GM23338 (cell line): ENCODE results near the gene KCNB1. TPM values are rescaled to one million over a fixed set of nuclear protein-coding genes. Genes with fewer than 3 reads are reported as not detected.

Experiments used
- ATAC-seq: fragments of 200-7000 bp; cut with Tn5 transposase; 3 replicates; pipeline ENCODE4 v1.9.1; 2020
- DNase-seq: peaks from one replicate; pipeline ENCODE4 v3.0.0-alpha.2; 2015; ENCODE audit warnings: low spot score
- H2AFZ ChIP-seq: fragments of 200-600 bp; sonication (generic); 2 replicates; pipeline ENCODE4 v1.8.0; 2016; ENCODE audit warnings: antibody characterized with exemption, mild to moderate bottlenecking, moderate library complexity
- H3F3A ChIP-seq: fragments of 200-600 bp; sonication (generic); replicated peaks from 2 replicates; pipeline ENCODE4 v1.8.0; 2017; ENCODE audit warnings: antibody characterized with exemption, mixed run types, low read depth
- H3K27ac ChIP-seq: fragments of 200-600 bp; sonication (generic); 2 replicates; pipeline ENCODE4 v1.6.1; 2016; ENCODE audit warnings: low read depth
- H3K27me3 ChIP-seq: fragments of 200-600 bp; sonication (generic); 2 replicates; pipeline ENCODE4 v1.8.0; 2016; ENCODE audit warnings: mild to moderate bottlenecking, mixed run types, moderate library complexity; ENCODE audit not compliant: insufficient read depth
- H3K36me3 ChIP-seq: fragments of 200-600 bp; sonication (generic); 2 replicates; pipeline ENCODE4 v1.8.0; 2016; ENCODE audit warnings: mild to moderate bottlenecking; ENCODE audit not compliant: insufficient read depth
- H3K4me1 ChIP-seq: fragments of 200-600 bp; sonication (generic); 2 replicates; pipeline ENCODE4 v1.8.0; 2016; ENCODE audit warnings: mild to moderate bottlenecking, moderate library complexity; ENCODE audit not compliant: insufficient read depth
- H3K4me2 ChIP-seq: fragments of 200-600 bp; sonication (generic); 2 replicates; pipeline ENCODE4 v1.7.1; 2017; ENCODE audit warnings: mixed run types
- H3K4me3 ChIP-seq: fragments of 200-600 bp; sonication (generic); 2 replicates; pipeline ENCODE4 v1.6.1; 2016; ENCODE audit warnings: mixed run types
- H3K79me2 ChIP-seq: fragments of 200-600 bp; sonication (generic); replicated peaks from 2 replicates; pipeline ENCODE4 v1.8.0; 2017; ENCODE audit warnings: mild to moderate bottlenecking; ENCODE audit not compliant: insufficient read depth
- H3K9me2 ChIP-seq: fragments of 200-600 bp; sonication (generic); 2 replicates; pipeline ENCODE4 v1.8.0; 2017; ENCODE audit not compliant: insufficient read depth
- H4K20me1 ChIP-seq: fragments of 200-600 bp; sonication (generic); replicated peaks from 2 replicates; pipeline ENCODE4 v1.8.0; 2017; ENCODE audit warnings: mild to moderate bottlenecking; ENCODE audit not compliant: insufficient read depth
- H3K27ac Mint-ChIP-seq: 2 replicates; pipeline ENCODE4 v1.8.0; 2020; ENCODE audit warnings: inconsistent platforms, mild to moderate bottlenecking, moderate library complexity, mixed read lengths
- H3K27me3 Mint-ChIP-seq: 3 replicates; pipeline ENCODE4 v1.8.0; 2022; ENCODE audit warnings: low read depth, mild to moderate bottlenecking, moderate library complexity, mixed read lengths, inconsistent platforms; ENCODE audit not compliant: insufficient read depth, poor library complexity
- H3K36me3 Mint-ChIP-seq: 3 replicates; pipeline ENCODE4 v1.8.0; 2021; ENCODE audit warnings: low read depth, mild to moderate bottlenecking, inconsistent platforms, moderate library complexity, mixed read lengths
- H3K4me1 Mint-ChIP-seq: 3 replicates; pipeline ENCODE4 v1.8.0; 2020; ENCODE audit warnings: mild to moderate bottlenecking, inconsistent platforms, mixed read lengths
- H3K4me3 Mint-ChIP-seq: 3 replicates; pipeline ENCODE4 v1.8.0; 2021; ENCODE audit warnings: moderate library complexity, mild to moderate bottlenecking, inconsistent platforms, mixed read lengths
- H3K9me3 Mint-ChIP-seq: 3 replicates; pipeline ENCODE4 v1.8.0; 2020; ENCODE audit warnings: moderate library complexity, mild to moderate bottlenecking, inconsistent platforms, mixed read lengths
- CREB1 ChIP-seq: fragments of 250-450 bp; sonication (Bioruptor Pico); IDR thresholded peaks from 2 replicates; pipeline ENCODE4 v1.5.0; 2020; ENCODE audit warnings: low read depth, mild to moderate bottlenecking, moderate library complexity
- ETS1 ChIP-seq: IDR thresholded peaks from 2 replicates; pipeline ENCODE4 v1.6.1; 2016; ENCODE audit warnings: antibody characterized with exemption
- EZH2 ChIP-seq: fragments of 200-600 bp; sonication (generic); IDR thresholded peaks from one replicate; pipeline ENCODE4 v1.8.0; 2017; ENCODE audit warnings: antibody characterized with exemption, mild to moderate bottlenecking, low read depth; ENCODE audit not compliant: unreplicated experiment
- JUNB ChIP-seq: IDR thresholded peaks from one replicate; pipeline ENCODE4 v1.6.1; 2016; ENCODE audit warnings: antibody characterized with exemption; ENCODE audit not compliant: unreplicated experiment
- POLR2AphosphoS5 ChIP-seq: IDR thresholded peaks from 2 replicates; pipeline ENCODE4 v1.6.1; 2016; ENCODE audit warnings: antibody characterized with exemption, low read depth
- STAT1 ChIP-seq: IDR thresholded peaks from one replicate; pipeline ENCODE4 v1.6.1; 2016; ENCODE audit warnings: antibody characterized with exemption; ENCODE audit not compliant: unreplicated experiment
- ZNF114 ChIP-seq: fragments of 250-450 bp; sonication (Bioruptor Pico); IDR thresholded peaks from 2 replicates; pipeline ENCODE4 v1.5.0; 2020; ENCODE audit warnings: mild to moderate bottlenecking, moderate library complexity
- ZNF331 ChIP-seq: fragments of 250-450 bp; sonication (Bioruptor Pico); IDR thresholded peaks from 2 replicates; pipeline ENCODE4 v1.5.0; 2020; ENCODE audit warnings: low read depth, mild to moderate bottlenecking, moderate library complexity
- ZNF462 ChIP-seq: fragments of 250-450 bp; sonication (Bioruptor Pico); IDR thresholded peaks from 2 replicates; pipeline ENCODE4 v1.5.0; 2020; ENCODE audit warnings: mild to moderate bottlenecking, moderate library complexity
- polyA plus RNA-seq: library from polyadenylated mRNA; unstranded; fragments of >200 nt; fragmentation: Nextera tagmentation; extraction: Ambion mirVana; gene quantifications from 2 replicates; pipeline ENCODE4 v1.2.1, GENCODE V29; 2016
- total RNA-seq: library from RNA; depleted of rRNA; stranded (reverse); fragments of >200 nt; shearing (Covaris generic); gene quantifications from 2 replicates; pipeline ENCODE4 v1.2.3, GENCODE V29; 2014

The KCNB1 gene
- total and polyA plus RNA-seq, 2 experiments from 2014 or later = 0.28 to 0.29 TPM

GRCh38 chr20:49445176-49445575 is 37.3 kb downstream of the KCNB1 start (continued):
- TF ChIP-seq ZNF462 (CRISPR knock-in tag) = no peak
- TF ChIP-seq EZH2 = no peak
- no peak for TF ChIP-seq ETS1
- no peak for TF ChIP-seq POLR2AphosphoS5
- no peak for TF ChIP-seq ZNF114 (CRISPR knock-in tag)
- TF ChIP-seq STAT1 = no peak
- no peak for TF ChIP-seq CREB1 (CRISPR knock-in tag)

GRCh38 chr20:49444553-49444990 is 37.9 kb downstream of the KCNB1 start:
- Histone ChIP-seq H3F3A (no peaks in the 10 kb centered on the region), H3K79me2 (no peaks in the 10 kb centered on the region), H3K36me3 (no peaks in the 10 kb centered on the region), H3K4me3 (no peak overlapping the region), H3K27ac (no peak overlapping the region), H4K20me1 (no peaks in the 10 kb centered on the region), H3K4me1 (peaks cover 11% of the 10 kb centered on the region; the same call in 1 of the 2 replicates), H2AFZ (no peak overlapping the region), H3K9me2 (no peaks in the 10 kb centered on the region), H3K4me2 (no peak overlapping the region), H3K27me3 (no peaks in the 10 kb centered on the region)
- no peak overlapping the region for H3K27ac Mint-ChIP-seq
- no peak for ATAC-seq
- no peaks in the 10 kb centered on the region; the same call in 1 of the 3 replicates for H3K36me3 Mint-ChIP-seq
- H3K9me3 Mint-ChIP-seq = no peaks in the 10 kb centered on the region
- peaks cover 8% of the 10 kb centered on the region for H3K27me3 Mint-ChIP-seq
- no peak overlapping the region for H3K4me3 Mint-ChIP-seq
- no peak for DNase-seq
- H3K4me1 Mint-ChIP-seq = peaks cover 42% of the 10 kb centered on the region
- TF ChIP-seq JUNB = no peak
- no peak for TF ChIP-seq EZH2
- TF ChIP-seq STAT1 = no peak
- TF ChIP-seq POLR2AphosphoS5 = no peak
- TF ChIP-seq ZNF462 (CRISPR knock-in tag) = no peak
- no peak for TF ChIP-seq ZNF331
